Ureter (tissue), 1 donor: ENCODE data around the gene URAD. TPM values are rescaled to one million over a fixed set of nuclear protein-coding genes. Genes with fewer than 3 reads are reported as not detected.

Source experiments
- DNase-seq: peaks from one replicate; pipeline ENCODE4 v3.0.0-alpha.2; 2020; ENCODE audit warnings: low spot score
- total RNA-seq: library from RNA; stranded (reverse); gene quantifications from one replicate; pipeline ENCODE4 v1.2.4, GENCODE V29; 2023
- donor health status: DM: yes; HTN: yes; CAD: no.

URAD gene
- total RNA-seq, 1 donor from 2014 or later = not detected

GRCh38 chr13:27956576-27957300 is 31.8 kb downstream of the URAD start:
- DNase-seq = no peak

GRCh38 chr13:27955014-27955591 is 33.4 kb downstream of the URAD start:
- DNase-seq = no peak

GRCh38 chr13:27954406-27954851 is 34.1 kb downstream of the URAD start:
- no peak for DNase-seq

DNA sequence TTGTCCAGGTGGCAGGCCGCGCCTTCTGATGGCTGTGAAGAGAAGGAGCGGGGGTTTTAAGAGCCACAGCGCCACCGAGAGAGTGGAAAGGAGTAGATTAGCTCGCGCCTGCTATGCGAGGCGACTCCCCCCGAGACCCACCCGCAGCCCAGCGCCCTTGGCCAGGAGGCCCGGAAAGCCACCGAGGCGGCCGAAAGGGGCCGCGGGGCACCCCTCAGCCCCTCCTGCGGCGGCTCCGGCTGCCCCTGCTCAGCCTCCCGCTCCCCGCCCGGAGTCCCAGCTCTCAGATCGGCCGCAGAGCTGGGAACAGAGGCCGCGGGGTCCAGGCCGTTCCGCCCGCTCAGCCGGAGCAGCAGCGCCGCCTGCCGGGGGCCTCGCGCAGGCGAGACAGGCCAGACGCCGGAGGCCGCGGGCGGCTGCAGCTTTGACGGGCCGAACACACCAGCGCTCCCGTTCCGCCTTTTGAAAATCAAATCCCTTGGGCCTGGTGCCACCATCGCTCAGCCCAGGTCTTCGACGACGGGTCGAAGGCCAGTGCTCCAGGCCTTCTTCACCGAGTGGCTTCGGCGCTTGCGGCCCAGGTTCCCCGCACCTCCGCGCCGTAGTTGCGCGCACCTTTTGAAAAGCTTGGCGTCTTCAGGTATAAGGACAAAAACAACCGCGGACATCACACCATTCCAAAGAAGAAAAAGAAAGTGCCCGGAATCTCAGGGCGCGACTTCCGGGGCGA is 34.7 kb downstream of the URAD start:
- peak; percentile 70 for DNase-seq

DNA sequence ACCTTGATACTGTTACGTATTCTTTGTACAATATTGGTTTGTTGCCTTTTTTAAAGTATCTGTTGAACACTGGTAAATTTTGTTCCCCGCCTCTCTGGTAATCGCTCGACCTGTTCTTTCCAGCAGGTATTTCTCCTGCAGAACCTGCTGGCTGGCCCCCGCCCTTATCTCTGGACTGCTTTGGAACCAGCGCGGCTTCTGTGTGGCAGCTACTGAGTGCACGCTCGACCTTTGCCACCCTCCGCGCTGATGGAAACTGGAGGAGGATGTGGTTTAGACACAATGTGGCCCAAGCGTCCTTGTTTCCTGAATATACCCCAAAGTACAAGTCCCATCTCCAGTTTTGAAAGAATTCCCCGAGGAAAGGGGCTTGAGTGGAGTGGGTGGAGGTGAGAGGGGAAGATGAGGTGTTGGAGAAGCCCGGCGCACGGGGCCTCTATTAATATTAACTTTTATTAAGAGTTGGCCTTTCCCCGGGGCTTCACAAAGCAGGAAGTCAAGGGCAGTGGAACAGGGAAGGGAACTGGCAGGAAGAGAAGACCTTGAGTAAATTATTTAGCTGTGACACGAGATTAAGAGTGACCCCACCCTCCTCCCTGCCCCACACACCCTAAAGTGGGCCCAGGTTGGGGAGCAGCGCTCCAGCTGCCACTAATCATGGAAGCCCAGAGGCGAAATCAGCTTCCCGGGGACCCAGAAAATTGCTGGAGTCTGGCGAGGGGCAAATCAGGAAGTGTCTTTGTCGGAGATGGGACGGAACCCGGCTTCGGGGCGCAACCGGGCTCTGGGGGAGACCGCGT is 35.4 kb downstream of the URAD start:
- peak; percentile 52 for DNase-seq

GRCh38 chr13:27942972-27943371 is 45.5 kb downstream of the URAD start:
- no peak for DNase-seq

DNA sequence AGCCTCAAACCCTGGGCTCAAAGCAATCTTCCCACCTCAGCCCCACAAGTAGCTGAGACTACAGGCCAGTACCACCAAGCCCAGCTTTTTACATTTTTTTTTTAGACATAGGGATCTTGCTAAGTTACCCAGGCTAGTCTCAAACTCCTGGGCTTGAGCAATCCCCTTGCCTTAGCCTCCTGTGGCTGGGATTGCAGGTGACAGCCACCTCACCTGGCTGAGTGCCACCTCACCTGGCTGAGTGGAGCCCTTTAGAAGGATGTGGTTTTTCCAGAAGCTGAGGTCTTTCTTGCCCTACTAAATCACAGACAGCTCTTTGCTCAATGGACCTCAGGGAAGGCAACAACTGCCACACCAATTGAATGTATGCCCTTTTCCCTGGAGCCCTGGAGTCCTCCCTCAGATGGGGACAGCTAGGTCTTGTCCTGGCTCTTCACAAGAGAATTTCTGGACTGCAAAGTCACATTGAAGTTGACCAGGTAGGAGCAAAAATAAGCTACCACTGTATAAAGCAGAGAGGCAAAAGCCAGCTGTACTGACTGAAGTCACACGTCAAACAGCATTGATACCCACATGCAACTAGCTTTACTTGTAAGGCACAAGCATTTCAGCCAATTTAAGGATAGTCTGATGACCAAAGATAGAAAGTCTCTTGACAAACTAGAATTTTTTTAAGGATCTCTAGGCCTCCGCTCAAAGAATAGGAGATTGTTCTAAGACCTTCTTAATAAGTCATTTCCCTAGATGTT is 54.7 kb downstream of the URAD start:
- DNase-seq = no peak

DNA sequence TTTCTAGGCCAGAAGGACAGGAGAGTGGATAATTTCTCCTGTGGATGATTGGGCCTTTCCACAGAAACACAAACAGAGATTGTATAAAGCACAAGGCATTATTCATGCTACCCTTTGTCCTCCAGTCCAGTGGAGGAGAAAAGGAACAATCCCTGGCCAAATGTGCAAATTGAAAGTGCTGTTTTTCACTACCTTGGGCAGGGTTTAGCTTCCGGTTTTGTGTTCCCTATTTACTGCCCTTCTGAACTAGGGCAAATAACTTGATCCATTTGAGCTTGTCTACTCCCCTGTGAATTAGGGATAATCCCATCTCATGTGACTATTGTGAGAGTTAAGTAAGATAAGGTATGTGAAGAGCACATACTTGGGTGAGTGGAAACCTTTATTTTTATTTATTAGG is 55.4 kb downstream of the URAD start:
- no peak for DNase-seq

- no peak for DNase-seq
Observed at GRCh38 chr13:27929868-27930267, 58.6 kb downstream of the URAD start.

DNA sequence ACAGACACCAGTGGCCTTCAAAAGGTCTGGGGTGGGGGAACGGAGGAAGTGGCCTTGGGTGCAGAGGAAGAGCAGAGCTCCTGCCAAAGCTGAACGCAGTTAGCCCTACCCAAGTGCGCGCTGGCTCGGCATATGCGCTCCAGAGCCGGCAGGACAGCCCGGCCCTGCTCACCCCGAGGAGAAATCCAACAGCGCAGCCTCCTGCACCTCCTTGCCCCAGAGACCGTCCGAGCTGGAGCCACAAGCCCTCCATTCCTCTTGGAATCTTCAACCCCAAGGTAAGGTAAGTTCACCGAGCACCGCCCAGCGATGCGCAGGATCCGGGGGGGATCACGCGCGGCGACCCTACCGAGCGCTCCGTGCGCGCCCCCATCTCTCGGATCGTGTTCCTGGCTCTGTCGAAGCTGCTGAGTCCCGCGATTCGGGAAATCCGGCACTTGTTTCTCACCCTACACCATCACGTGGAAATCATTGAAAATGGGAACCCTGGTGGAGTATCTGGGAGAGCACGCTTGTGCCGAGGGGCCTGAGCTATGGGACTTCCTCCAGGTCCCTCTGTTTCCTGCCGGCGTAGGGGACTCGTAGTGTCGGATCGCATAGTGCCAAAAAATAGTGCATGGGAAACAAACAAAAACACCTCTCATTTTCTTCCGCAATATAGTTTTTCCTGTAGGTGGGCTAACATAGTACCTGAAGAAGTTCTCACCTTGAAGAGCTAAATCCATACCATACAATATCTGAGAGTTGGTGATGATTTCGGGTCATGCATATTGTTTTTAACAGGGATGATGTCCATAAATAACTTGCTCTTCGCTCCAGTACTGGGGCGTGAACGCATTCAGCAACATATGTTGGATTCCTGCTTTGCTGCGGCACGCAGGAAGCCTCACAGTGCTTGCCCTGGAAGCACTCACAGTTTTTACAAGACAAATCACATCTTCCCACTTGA is 59.4 kb downstream of the URAD start:
- no peak for DNase-seq

DNA sequence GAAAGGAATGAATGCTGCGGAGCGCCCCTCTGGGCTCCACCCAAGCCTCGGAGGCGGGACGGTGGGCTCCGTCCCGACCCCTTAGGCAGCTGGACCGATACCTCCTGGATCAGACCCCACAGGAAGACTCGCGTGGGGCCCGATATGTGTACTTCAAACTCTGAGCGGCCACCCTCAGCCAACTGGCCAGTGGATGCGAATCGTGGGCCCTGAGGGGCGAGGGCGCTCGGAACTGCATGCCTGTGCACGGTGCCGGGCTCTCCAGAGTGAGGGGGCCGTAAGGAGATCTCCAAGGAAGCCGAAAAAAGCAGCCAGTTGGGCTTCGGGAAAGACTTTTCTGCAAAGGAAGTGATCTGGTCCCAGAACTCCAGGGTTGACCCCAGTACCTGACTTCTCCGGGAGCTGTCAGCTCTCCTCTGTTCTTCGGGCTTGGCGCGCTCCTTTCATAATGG is 60.1 kb downstream of the URAD start:
- DNase-seq = no peak

Other genes starting within 250 kb of the URAD start
- gene GSX1, start 196.2 kb downstream of the URAD start, total RNA-seq = not detected
- gene PDX1, start 68.7 kb downstream of the URAD start, total RNA-seq = not detected
- gene CDX2, start 19.4 kb downstream of the URAD start, total RNA-seq = not detected
- gene FLT3, start 111.9 kb upstream of the URAD start, total RNA-seq = 0.91 TPM
- 54.6 TPM for gene PAN3, start 149.9 kb upstream of the URAD start, total RNA-seq